Progenitor cell of endocrine pancreas (in vitro differentiated cells): ENCODE data around the gene SERPINB5. TPM values are rescaled to one million over a fixed set of nuclear protein-coding genes. Genes with fewer than 3 reads are reported as not detected.

Source experiments
- DNase-seq: peaks from one replicate; pipeline ENCODE4 v3.0.0; 2021; ENCODE audit warnings: low spot score; ENCODE audit not compliant: unreplicated experiment
- H3K27ac Mint-ChIP-seq: 2 replicates; pipeline ENCODE4 v1.8.0; 2021; ENCODE audit warnings: mild to moderate bottlenecking, moderate library complexity, mixed read lengths
- H3K27me3 Mint-ChIP-seq: 2 replicates; pipeline ENCODE4 v1.8.0; 2021; ENCODE audit warnings: mixed read lengths
- H3K36me3 Mint-ChIP-seq: 2 replicates; pipeline ENCODE4 v1.8.0; 2022; ENCODE audit warnings: mixed read lengths; ENCODE audit not compliant: insufficient read depth
- H3K4me1 Mint-ChIP-seq: 2 replicates; pipeline ENCODE4 v1.8.0; 2021; ENCODE audit warnings: low read depth, mixed read lengths
- H3K4me3 Mint-ChIP-seq: 2 replicates; pipeline ENCODE4 v1.8.0; 2021; ENCODE audit warnings: low read depth, mild to moderate bottlenecking, moderate library complexity, mixed read lengths
- H3K9me3 Mint-ChIP-seq: 2 replicates; pipeline ENCODE4 v1.8.0; 2021; ENCODE audit warnings: low read depth, mixed read lengths
- CTCF ChIP-seq: fragments of 200-600 bp; sonication (generic); IDR thresholded peaks from one replicate; pipeline ENCODE4 v1.5.0; 2021; ENCODE audit warnings: antibody characterized with exemption, mild to moderate bottlenecking; ENCODE audit not compliant: unreplicated experiment
- total RNA-seq: library from RNA; stranded (reverse); gene quantifications from 2 replicates; pipeline ENCODE4 v1.2.1, GENCODE V29; 2021

SERPINB5 gene
- total RNA-seq, 1 donor from 2014 or later: 0.22 TPM

GRCh38 chr18:63544017-63544416, 67.3 kb downstream of the SERPINB5 start:
- Mint-ChIP-seq H3K27ac (no peak overlapping the region), H3K9me3 (no peaks in the 10 kb centered on the region), H3K4me3 (no peak overlapping the region), H3K4me1 (no peaks in the 10 kb centered on the region), H3K27me3 (no peaks in the 10 kb centered on the region), H3K36me3 (no peaks in the 10 kb centered on the region)
- no peak for DNase-seq
- no peak for TF ChIP-seq CTCF

- no peaks in the 10 kb centered on the region for H3K36me3 Mint-ChIP-seq
- no peaks in the 10 kb centered on the region for H3K4me1 Mint-ChIP-seq
- no peaks in the 10 kb centered on the region for H3K9me3 Mint-ChIP-seq
- H3K4me3 Mint-ChIP-seq: no peak overlapping the region
- no peak overlapping the region for H3K27ac Mint-ChIP-seq
- H3K27me3 Mint-ChIP-seq: no peaks in the 10 kb centered on the region
- DNase-seq: no peak
- TF ChIP-seq CTCF: no peak
These were observed 68.2 kb downstream of the SERPINB5 start for GRCh38 chr18:63545000-63545399.

GRCh38 chr18:63550068-63550467, 73.3 kb downstream of the SERPINB5 start:
- no peaks in the 10 kb centered on the region for H3K9me3 Mint-ChIP-seq
- no peaks in the 10 kb centered on the region for H3K4me1 Mint-ChIP-seq
- no peak overlapping the region for H3K4me3 Mint-ChIP-seq
- no peak for TF ChIP-seq CTCF
- H3K36me3 Mint-ChIP-seq: no peaks in the 10 kb centered on the region
- no peak overlapping the region for H3K27ac Mint-ChIP-seq
- H3K27me3 Mint-ChIP-seq: no peaks in the 10 kb centered on the region
- no peak for DNase-seq

GRCh38 chr18:63551769-63552168, 75.0 kb downstream of the SERPINB5 start:
- H3K36me3 Mint-ChIP-seq: no peaks in the 10 kb centered on the region
- H3K27ac Mint-ChIP-seq: no peak overlapping the region
- no peaks in the 10 kb centered on the region for H3K27me3 Mint-ChIP-seq
- no peaks in the 10 kb centered on the region for H3K4me1 Mint-ChIP-seq
- H3K4me3 Mint-ChIP-seq: no peak overlapping the region
- H3K9me3 Mint-ChIP-seq: no peaks in the 10 kb centered on the region
- no peak for DNase-seq
- no peak for TF ChIP-seq CTCF

- DNase-seq: no peak
- Mint-ChIP-seq H3K4me3 (no peak overlapping the region), H3K9me3 (no peaks in the 10 kb centered on the region), H3K36me3 (no peaks in the 10 kb centered on the region), H3K27me3 (no peaks in the 10 kb centered on the region), H3K27ac (no peak overlapping the region), H3K4me1 (no peaks in the 10 kb centered on the region)
- no peak for TF ChIP-seq CTCF
These were observed 75.8 kb downstream of the SERPINB5 start for GRCh38 chr18:63552581-63552980.
